IPS DF 6.9 (cell line): ENCODE results near the gene SLC4A9.

Experiments
- DNase-seq: peaks from one replicate; pipeline ENCODE4 v3.0.0-alpha.2; 2013; ENCODE audit warnings: low read depth, low spot score
- H3K27ac ChIP-seq: one replicate; pipeline ENCODE4 v1.5.1; 2013; ENCODE audit warnings: low read length, control low read depth
- H3K27me3 ChIP-seq: 2 replicates; pipeline ENCODE4 v1.6.1; 2013; ENCODE audit warnings: mild to moderate bottlenecking, low read length; ENCODE audit not compliant: control insufficient read depth, insufficient read depth
- H3K36me3 ChIP-seq: 2 replicates; pipeline ENCODE4 v1.6.1; 2013; ENCODE audit warnings: low read length; ENCODE audit not compliant: control insufficient read depth, insufficient read depth
- H3K4me1 ChIP-seq: 2 replicates; pipeline ENCODE4 v1.6.1; 2013; ENCODE audit warnings: low read length; ENCODE audit not compliant: control insufficient read depth, insufficient read depth
- H3K4me3 ChIP-seq: 2 replicates; pipeline ENCODE4 v1.5.1; 2013; ENCODE audit warnings: mild to moderate bottlenecking, low read length
- H3K9me3 ChIP-seq: 2 replicates; pipeline ENCODE4 v1.6.1; 2013; ENCODE audit warnings: low read length, inconsistent platforms; ENCODE audit not compliant: control insufficient read depth, insufficient read depth
- WGBS: extraction: QIAGEN DNeasy Blood & Tissue Kit; methylation state at CpG from one replicate; pipeline ENCODE4 v1.1.7; 2013; ENCODE audit warnings: mixed read lengths, missing lambda C conversion rate; ENCODE audit not compliant: insufficient read length, insufficient coverage; 5-methylcytosine and 5-hydroxymethylcytosine counted together

SLC4A9 gene

DNA sequence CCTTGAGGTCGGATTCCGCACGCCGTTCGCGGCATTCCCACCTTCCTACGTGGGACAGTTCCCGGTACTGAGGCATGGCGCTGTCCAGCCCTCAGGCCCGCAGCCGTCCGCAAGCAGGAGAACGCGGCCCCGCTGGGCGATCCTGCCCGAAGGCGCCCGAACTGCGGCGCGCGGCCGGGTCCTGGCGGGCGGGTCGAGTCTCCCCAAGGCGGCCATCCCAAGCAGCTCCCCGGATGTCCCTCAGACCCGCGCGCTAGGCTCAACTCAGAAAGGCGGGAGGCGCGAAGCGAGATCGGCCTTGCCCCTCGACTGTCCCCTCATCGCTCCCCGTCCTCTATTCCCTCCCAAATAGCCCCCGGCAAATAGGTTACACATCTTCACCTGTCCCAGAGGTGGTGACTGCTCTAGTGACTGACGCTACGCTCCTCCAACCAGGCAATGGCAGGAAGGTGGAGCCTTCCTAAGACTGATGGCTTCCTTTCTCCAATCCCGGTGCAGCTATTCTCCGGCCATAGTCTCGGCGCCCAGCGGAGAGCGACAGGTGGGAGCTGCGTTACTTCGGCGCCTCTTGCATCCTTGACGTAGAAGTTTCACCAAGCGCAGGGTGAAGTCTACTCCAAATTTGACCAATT is 40.9 kb downstream of the SLC4A9 start:
- DNase-seq = peak; percentile 100
- no peaks in the 10 kb centered on the region for H3K9me3 ChIP-seq
- no peaks in the 10 kb centered on the region for H3K36me3 ChIP-seq
- no peak overlapping the region for H3K27ac ChIP-seq
- peak overlapping the region; percentile 54; the same call in 1 of the 2 replicates for H3K4me3 ChIP-seq
- H3K4me1 ChIP-seq = no peaks in the 10 kb centered on the region
- no peaks in the 10 kb centered on the region for H3K27me3 ChIP-seq
- no CpG with 5 or more reads among the region's 54 CpGs for WGBS

DNA sequence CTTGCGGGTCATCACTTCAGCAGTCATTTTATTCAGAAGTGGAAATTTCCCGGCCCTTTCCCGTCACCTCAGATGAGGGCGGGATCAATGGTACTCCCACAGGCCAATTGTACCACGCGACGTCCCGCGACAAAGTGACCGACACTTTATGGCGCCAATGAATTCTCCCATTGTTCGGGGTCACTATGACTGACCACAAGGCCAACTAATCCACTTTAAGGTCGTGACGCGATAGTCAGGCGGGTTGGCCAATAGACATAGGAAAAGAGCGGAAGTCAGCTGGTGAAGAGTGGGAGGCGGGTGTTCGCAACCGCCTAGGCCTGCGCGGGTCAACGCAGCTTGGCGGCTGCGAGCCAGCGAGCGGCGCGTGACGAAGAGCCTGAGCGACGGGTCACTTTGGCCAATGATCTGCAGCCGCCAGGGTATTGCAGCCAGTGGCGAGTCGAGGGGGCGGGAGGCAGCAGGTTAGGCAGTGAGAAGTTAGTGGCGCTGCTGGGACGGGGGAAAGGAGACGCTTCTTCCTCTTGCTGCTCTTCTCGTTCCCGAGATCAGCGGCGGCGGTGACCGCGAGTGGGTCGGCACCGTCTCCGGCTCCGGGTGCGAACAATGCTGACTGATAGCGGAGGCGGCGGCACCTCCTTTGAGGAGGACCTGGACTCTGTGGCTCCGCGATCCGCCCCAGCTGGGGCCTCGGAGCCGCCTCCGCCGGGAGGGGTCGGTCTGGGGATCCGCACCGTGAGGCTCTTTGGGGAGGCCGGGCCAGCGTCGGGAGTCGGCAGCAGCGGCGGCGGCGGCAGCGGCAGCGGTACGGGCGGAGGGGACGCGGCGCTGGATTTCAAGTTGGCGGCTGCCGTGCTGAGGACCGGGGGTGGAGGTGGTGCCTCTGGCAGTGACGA is 41.6 kb downstream of the SLC4A9 start, which contains the start of gene ANKHD1:
ANKHD1 (plus strand) TSS at position 472 of the 896 bp plus-strand sequence; CDS start at position 607, 135 bp downstream.
- WGBS = no CpG with 5 or more reads among the region's 83 CpGs
- no peaks in the 10 kb centered on the region for H3K4me1 ChIP-seq
- DNase-seq = peak; percentile 100

GRCh38 chr5:140402258-140403074 is 42.5 kb downstream of the SLC4A9 start:
- H3K27me3 ChIP-seq = no peaks in the 10 kb centered on the region
- no peak overlapping the region for H3K27ac ChIP-seq
- H3K4me1 ChIP-seq = no peaks in the 10 kb centered on the region
- H3K36me3 ChIP-seq = no peaks in the 10 kb centered on the region
- no peak for DNase-seq
- no CpG with 5 or more reads among the region's 36 CpGs for WGBS
- H3K9me3 ChIP-seq = no peaks in the 10 kb centered on the region
- H3K4me3 ChIP-seq = peak overlapping the region; percentile 86

More for the DNA sequence above, 41.6 kb downstream of the SLC4A9 start, which contains the start of gene ANKHD1:
- Histone ChIP-seq H3K9me3 (no peaks in the 10 kb centered on the region), H3K4me3 (peak within 1 kb of the TSS; percentile 86), H3K27me3 (no peaks in the 10 kb centered on the region), H3K36me3 (no peaks in the 10 kb centered on the region), H3K27ac (no peak within 1 kb of the TSS)

- no peaks in the 10 kb centered on the region for H3K27me3 ChIP-seq
- no peak for DNase-seq
- H3K9me3 ChIP-seq = no peaks in the 10 kb centered on the region
- H3K4me3 ChIP-seq = no peak overlapping the region
- no peaks in the 10 kb centered on the region for H3K36me3 ChIP-seq
- no peak overlapping the region for H3K27ac ChIP-seq
- H3K4me1 ChIP-seq = 0 out of 2 replicates have a peak, but pooled peaks cover under 1% of the 10 kb centered on the region
- no CpG with 5 or more reads among the region's 5 CpGs for WGBS
Observed at GRCh38 chr5:140403613-140404012, 43.6 kb downstream of the SLC4A9 start.

DNA sequence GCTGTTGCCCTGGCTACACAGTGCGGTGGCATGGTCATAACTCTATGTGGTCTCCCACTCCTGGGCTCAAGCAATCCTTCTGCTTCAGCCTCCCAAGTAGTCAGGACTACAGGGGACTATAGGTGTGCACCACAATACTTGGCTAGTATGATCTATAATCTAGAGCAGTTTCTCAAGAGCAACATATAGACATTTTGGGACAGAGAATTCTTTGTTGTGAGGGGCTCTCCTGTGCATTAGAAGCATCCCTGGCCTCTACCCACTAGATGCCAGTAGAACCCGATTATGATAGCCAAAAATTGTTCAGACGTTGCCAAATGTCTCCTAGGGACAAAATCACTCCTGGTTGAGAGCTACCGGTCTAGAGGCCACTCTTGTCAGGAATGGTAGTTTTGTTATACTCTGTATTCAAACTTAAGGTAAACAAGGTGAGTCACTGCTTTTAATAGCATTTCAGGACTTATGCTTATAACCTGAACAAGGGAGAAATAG is 48.8 kb downstream of the SLC4A9 start:
- H3K36me3 ChIP-seq = no peaks in the 10 kb centered on the region
- H3K27ac ChIP-seq = no peak overlapping the region
- H3K4me3 ChIP-seq = no peak overlapping the region
- WGBS = no CpG with 5 or more reads among the region's 4 CpGs
- H3K4me1 ChIP-seq = 0 out of 2 replicates have a peak, but pooled peaks cover 1% of the 10 kb centered on the region
- H3K27me3 ChIP-seq = no peaks in the 10 kb centered on the region
- H3K9me3 ChIP-seq = no peaks in the 10 kb centered on the region
- DNase-seq = no peak

DNA sequence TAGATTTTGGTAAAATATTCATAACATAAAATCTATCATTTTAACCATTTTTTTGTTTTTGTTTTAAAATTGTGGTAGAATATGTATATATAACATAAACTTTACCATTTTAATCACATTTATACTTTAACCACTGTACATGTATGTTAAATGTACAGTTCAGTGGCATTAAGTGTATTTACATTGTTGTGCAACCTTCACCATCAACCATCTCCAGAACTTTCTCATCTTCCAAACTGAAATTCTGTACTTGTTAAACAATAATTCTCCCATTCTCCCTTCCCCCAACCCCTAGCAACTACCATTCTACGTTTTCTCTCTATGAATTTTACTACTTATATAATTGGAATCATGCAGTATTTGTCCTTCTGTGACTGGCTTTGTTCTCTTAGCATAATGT is 53.2 kb downstream of the SLC4A9 start:
- no peaks in the 10 kb centered on the region for H3K9me3 ChIP-seq
- H3K36me3 ChIP-seq = no peaks in the 10 kb centered on the region
- no peak for DNase-seq
- H3K27ac ChIP-seq = no peak overlapping the region
- no peaks in the 10 kb centered on the region for H3K27me3 ChIP-seq
- H3K4me1 ChIP-seq = 0 out of 2 replicates have a peak, but pooled peaks cover 1% of the 10 kb centered on the region
- H3K4me3 ChIP-seq = no peak overlapping the region
- 100% methylated on average over 1 of the region's 1 CpG for WGBS

GRCh38 chr5:140417235-140417634 is 57.2 kb downstream of the SLC4A9 start:
- Histone ChIP-seq H3K27me3 (no peaks in the 10 kb centered on the region), H3K27ac (no peak overlapping the region), H3K9me3 (no peaks in the 10 kb centered on the region), H3K4me3 (no peak overlapping the region), H3K4me1 (no peaks in the 10 kb centered on the region), H3K36me3 (no peaks in the 10 kb centered on the region)
- no peak for DNase-seq
- no CpG with 5 or more reads among the region's 2 CpGs for WGBS

- Histone ChIP-seq H3K36me3 (no peaks in the 10 kb centered on the region), H3K4me3 (no peak overlapping the region), H3K27me3 (no peaks in the 10 kb centered on the region), H3K9me3 (no peaks in the 10 kb centered on the region), H3K27ac (no peak overlapping the region), H3K4me1 (no peaks in the 10 kb centered on the region)
- no CpG with 5 or more reads among the region's 1 CpG for WGBS
- no peak for DNase-seq
Observed at GRCh38 chr5:140418862-140419520, 59.0 kb downstream of the SLC4A9 start.

GRCh38 chr5:140420226-140420570 is 60.2 kb downstream of the SLC4A9 start:
- Histone ChIP-seq H3K9me3 (no peaks in the 10 kb centered on the region), H3K27ac (no peak overlapping the region), H3K4me3 (no peak overlapping the region), H3K36me3 (no peaks in the 10 kb centered on the region), H3K27me3 (no peaks in the 10 kb centered on the region), H3K4me1 (no peaks in the 10 kb centered on the region)
- no peak for DNase-seq
- WGBS = no CpG with 5 or more reads among the region's 4 CpGs
